ENCODE measurements around the gene CTBP2. TPM values are rescaled to one million over a fixed set of nuclear protein-coding genes. Genes with fewer than 3 reads are reported as not detected.

CTBP2 gene
- total RNA-seq, 1 experiment from 2014 or later, result 212 TPM

- H3K79me1 ChIP-seq (ENCODE audit: insufficient read depth, low read depth, low read length, poor library complexity, severe bottlenecking), result peaks cover 2% of the 10 kb centered on the region
- H2AFZ ChIP-seq (ENCODE audit: low read length), result no peak overlapping the region
- H3T11ph ChIP-seq (ENCODE audit: low read length), result no peak overlapping the region
- H2BK12ac ChIP-seq (ENCODE audit: insufficient read length, low read depth, low read length), result no peak overlapping the region
- H2AK5ac ChIP-seq (ENCODE audit: insufficient read length, low read length), result no peak overlapping the region
- H3K36me3 Mint-ChIP-seq (ENCODE audit: insufficient read depth in 1 of 3, low read depth in 3 of 3), result peaks cover 26 to 58% (median 47%) of the 10 kb centered on the region in 3 experiments; a peak in 6 of 7 replicates
- H4K20me1 ChIP-seq (ENCODE audit: control insufficient read depth, insufficient read depth, insufficient read length), result no peaks in the 10 kb centered on the region
- no peak overlapping the region for H3K23ac ChIP-seq (ENCODE audit: insufficient read length, low read depth, low read length)
- H3K18ac ChIP-seq (ENCODE audit: insufficient read length, low read depth, low read length), result no peak overlapping the region
- no peak for DNase-seq
- no peaks in the 10 kb centered on the region for H3K27me3 ChIP-seq (ENCODE audit: insufficient read depth, low read length)
- no peak overlapping the region for H3K14ac ChIP-seq (ENCODE audit: insufficient read depth, low read length)
- H3K27ac Mint-ChIP-seq, result peak overlapping the region in 2 of 3 experiments; percentile 54 to 77; a peak in 5 of 7 replicates
- no peak overlapping the region for H3K4me2 ChIP-seq (ENCODE audit: insufficient read depth, insufficient read length, low read length)
- H3K4ac ChIP-seq (ENCODE audit: low read depth, low read length), result no peak overlapping the region
- no peaks in the 10 kb centered on the region for H3K27me3 Mint-ChIP-seq (ENCODE audit: low read depth)
- no peaks in the 10 kb centered on the region for H3K9me3 ChIP-seq (ENCODE audit: control insufficient read depth, low read depth, low read length)
- H3K56ac ChIP-seq (ENCODE audit: insufficient read length, low read depth, low read length), result no peak overlapping the region
- H3K4me1 Mint-ChIP-seq, result peaks cover 80 to 88% of the 10 kb centered on the region in 2 experiments
- H3K4me3 Mint-ChIP-seq, result peak overlapping the region in 1 of 2 experiments; percentile 17; a peak in 1 of 5 replicates
- H4K5ac ChIP-seq (ENCODE audit: insufficient read length, low read depth, low read length), result no peak overlapping the region
- H3K79me2 ChIP-seq (ENCODE audit: insufficient read depth, low read length), result peaks cover 86% of the 10 kb centered on the region
- H3K4me1 ChIP-seq (ENCODE audit: insufficient read depth, low read length), result peaks cover 17% of the 10 kb centered on the region; the same call in 1 of the 2 replicates
- TF ChIP-seq CTCF (conservative IDR thresholded peaks at IDR 0.05), result no peak
- H2BK20ac ChIP-seq (ENCODE audit: low read depth, low read length, poor library complexity, severe bottlenecking), result no peak overlapping the region
- H2BK15ac ChIP-seq (ENCODE audit: low read depth, low read length), result no peak overlapping the region
- H3K9ac ChIP-seq (ENCODE audit: extremely low read depth, insufficient read length, low read length), result no peak overlapping the region
- H2BK5ac ChIP-seq (ENCODE audit: insufficient read length, low read length), result no peak overlapping the region
- H3K23me2 ChIP-seq (ENCODE audit: insufficient read length, low read depth, low read length, poor library complexity, severe bottlenecking), result no peaks in the 10 kb centered on the region
- H3K9me3 Mint-ChIP-seq, result no peaks in the 10 kb centered on the region
- H2BK120ac ChIP-seq (ENCODE audit: low read depth, low read length, poor library complexity, severe bottlenecking), result no peak overlapping the region
- no peak overlapping the region for H4K91ac ChIP-seq (ENCODE audit: insufficient read length, low read depth, low read length)
- no peak overlapping the region for H3K27ac ChIP-seq (ENCODE audit: insufficient read length, low read depth, low read length)
- WGBS (ENCODE audit: extremely low coverage, insufficient read length, low lambda C conversion rate), result no CpG with 5 or more reads among the region's 12 CpGs
- H4K8ac ChIP-seq (replicated peaks; ENCODE audit: insufficient read length, low read depth, low read length), result no peak overlapping the region
These were observed 16.2 kb downstream of the CTBP2 start for GRCh38 chr10:125144206-125144605.
